ENCODE data around the gene NSDHL. TPM values are rescaled to one million over a fixed set of nuclear protein-coding genes. Genes with fewer than 3 reads are reported as not detected.

The NSDHL gene
- total and polyA plus RNA-seq, 2 of the 4 experiments (the other 2 are of a cell fraction), result 22.8 to 26.0 TPM

DNA sequence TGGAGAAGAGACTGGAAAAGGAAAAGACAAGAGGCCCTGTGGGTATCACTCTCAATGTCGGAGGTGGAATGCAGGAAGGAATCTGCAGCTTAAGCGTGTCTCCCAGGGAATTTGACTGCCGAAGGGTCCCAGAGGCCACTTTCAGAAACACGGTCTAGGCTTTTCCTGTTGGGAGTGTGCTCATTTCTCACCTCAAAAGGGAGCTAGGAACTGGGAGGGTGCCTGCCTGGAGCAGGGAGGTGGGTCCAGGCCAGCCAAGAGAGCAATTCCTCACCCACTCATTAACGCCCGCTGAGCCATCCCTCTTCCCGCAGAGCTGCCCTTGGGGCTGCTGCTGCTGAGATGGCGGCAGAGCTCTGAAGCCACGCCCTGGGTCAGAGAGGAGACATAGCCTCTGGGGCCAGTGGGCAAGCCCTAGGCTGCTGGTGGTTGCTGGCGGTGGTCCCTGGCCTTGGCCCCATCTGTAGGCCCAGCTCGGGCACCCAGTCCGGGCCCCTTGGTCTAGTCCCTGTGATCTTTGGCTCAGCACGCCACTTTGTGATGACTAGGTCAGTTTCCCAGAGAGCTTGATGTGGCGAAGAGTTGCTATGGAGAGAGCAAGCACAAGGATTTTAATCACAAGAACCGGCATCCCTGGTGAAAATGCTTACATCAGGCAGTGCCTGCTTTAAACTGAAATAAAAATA, 71.1 kb downstream of the NSDHL start:
- Histone ChIP-seq H2BK5ac (ENCODE audit: low read depth, low read length, poor library complexity, severe bottlenecking) (no peak overlapping the region), H2AFZ (replicated peaks; ENCODE audit: low read length, poor library complexity) (peak overlapping the region; percentile 41), H3K4me1 (ENCODE audit: control insufficient read depth, insufficient read depth, low read length) (0 out of 2 replicates have a peak, but pooled peaks cover 2% of the 10 kb centered on the region), H3K9ac (ENCODE audit: low read depth, low read length) (no peak overlapping the region), H4K5ac (ENCODE audit: low read depth, low read length) (no peak overlapping the region), H3K79me1 (ENCODE audit: low read depth in 1 of 2, low read length in 2 of 2) (no peaks in the 10 kb centered on the region), H3K9me1 (ENCODE audit: insufficient read depth, low read length) (no peaks in the 10 kb centered on the region), H3K18ac (ENCODE audit: low read depth, low read length) (no peak overlapping the region), H4K8ac (ENCODE audit: low read depth in 2 of 2, low read length in 2 of 2) (no peak overlapping the region), H3K27me3 (ENCODE audit: control insufficient read depth, insufficient read depth, low read length) (no peaks in the 10 kb centered on the region; the same call in 1 of the 2 replicates), H2BK120ac (ENCODE audit: low read depth, low read length) (no peak overlapping the region), H2BK15ac (ENCODE audit: low read depth, low read length) (no peak overlapping the region), H3K4me2 (ENCODE audit: low read depth, low read length) (no peak overlapping the region), H3K27ac (ENCODE audit: insufficient read depth, low read length) (no peak overlapping the region), H2AK9ac (replicated peaks; ENCODE audit: low read depth, low read length, poor library complexity) (peak overlapping the region; percentile 28), H3K56ac (ENCODE audit: extremely low read depth, insufficient read depth, low read length) (no peak overlapping the region), H3K36me3 (ENCODE audit: control insufficient read depth, insufficient read depth, low read length) (no peaks in the 10 kb centered on the region), H3K9me3 (ENCODE audit: control insufficient read depth, insufficient read depth, low read length) (no peaks in the 10 kb centered on the region; the same call in 1 of the 2 replicates), H4K20me1 (ENCODE audit: insufficient read depth, low read length) (no peaks in the 10 kb centered on the region), H2AK5ac (ENCODE audit: low read depth, low read length) (no peak overlapping the region), H2BK20ac (ENCODE audit: low read depth, low read length) (no peak overlapping the region), H4K91ac (ENCODE audit: insufficient read depth, low read depth, low read length) (no peak overlapping the region), H3K14ac (replicated peaks; ENCODE audit: low read depth, low read length) (no peak overlapping the region), H3K23ac (ENCODE audit: low read depth, low read length) (no peak overlapping the region), H3K4ac (ENCODE audit: low read depth, low read length) (no peak overlapping the region), H3K4me3 (ENCODE audit: insufficient read depth, low read depth, low read length) (no peak overlapping the region)
- BruUV-seq (replicated peaks), result no TSS peak
- in situ Hi-C loops (cut with MboI; ENCODE audit: low sequenced_read_pairs) (no loop called here), dilution Hi-C loops (cut with HindIII; ENCODE audit: low sequenced_read_pairs, unreplicated experiment) (no loop called here), intact Hi-C loops (cut with micrococcal nuclease) (no loop called here)
- 78% methylated on average over 5 of the region's 15 CpGs; no CpG with 5 or more reads in 1 of the 2 experiments for WGBS, 2 experiments (ENCODE audit: extremely low coverage in 2 of 2, insufficient read length in 1 of 2)
- TF ChIP-seq CEBPB (IDR thresholded peaks at IDR 0.05; ENCODE audit: low read depth, low read length), result no peak
- TF ChIP-seq, protein P1, sequence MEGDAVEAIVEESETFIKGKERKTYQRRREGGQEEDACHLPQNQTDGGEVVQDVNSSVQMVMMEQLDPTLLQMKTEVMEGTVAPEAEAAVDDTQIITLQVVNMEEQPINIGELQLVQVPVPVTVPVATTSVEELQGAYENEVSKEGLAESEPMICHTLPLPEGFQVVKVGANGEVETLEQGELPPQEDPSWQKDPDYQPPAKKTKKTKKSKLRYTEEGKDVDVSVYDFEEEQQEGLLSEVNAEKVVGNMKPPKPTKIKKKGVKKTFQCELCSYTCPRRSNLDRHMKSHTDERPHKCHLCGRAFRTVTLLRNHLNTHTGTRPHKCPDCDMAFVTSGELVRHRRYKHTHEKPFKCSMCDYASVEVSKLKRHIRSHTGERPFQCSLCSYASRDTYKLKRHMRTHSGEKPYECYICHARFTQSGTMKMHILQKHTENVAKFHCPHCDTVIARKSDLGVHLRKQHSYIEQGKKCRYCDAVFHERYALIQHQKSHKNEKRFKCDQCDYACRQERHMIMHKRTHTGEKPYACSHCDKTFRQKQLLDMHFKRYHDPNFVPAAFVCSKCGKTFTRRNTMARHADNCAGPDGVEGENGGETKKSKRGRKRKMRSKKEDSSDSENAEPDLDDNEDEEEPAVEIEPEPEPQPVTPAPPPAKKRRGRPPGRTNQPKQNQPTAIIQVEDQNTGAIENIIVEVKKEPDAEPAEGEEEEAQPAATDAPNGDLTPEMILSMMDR (conservative IDR thresholded peaks at IDR 0.05; ENCODE audit: low read depth, low read length), result no peak
- ChIA-PET POLR2A (ENCODE audit: unreplicated experiment) (no interaction called here), CTCF (no interaction called here)
- ATAC-seq (ENCODE audit: low read depth), result no peak
- no peak for DNase-seq
